ENCODE measurements around the gene CEACAM8.
"Not testable (repeated sequence)": the region's sequence is repeated elsewhere in the genome, so short reads cannot be mapped to it uniquely, and the experiment has no call there.

Gene CEACAM8

GRCh38 chr19:42571116-42571515 is 23.6 kb downstream of the CEACAM8 start:
- no peak for DNase-seq

GRCh38 chr19:42569193-42569592 is 25.5 kb downstream of the CEACAM8 start:
- DNase-seq = no peak

DNA sequence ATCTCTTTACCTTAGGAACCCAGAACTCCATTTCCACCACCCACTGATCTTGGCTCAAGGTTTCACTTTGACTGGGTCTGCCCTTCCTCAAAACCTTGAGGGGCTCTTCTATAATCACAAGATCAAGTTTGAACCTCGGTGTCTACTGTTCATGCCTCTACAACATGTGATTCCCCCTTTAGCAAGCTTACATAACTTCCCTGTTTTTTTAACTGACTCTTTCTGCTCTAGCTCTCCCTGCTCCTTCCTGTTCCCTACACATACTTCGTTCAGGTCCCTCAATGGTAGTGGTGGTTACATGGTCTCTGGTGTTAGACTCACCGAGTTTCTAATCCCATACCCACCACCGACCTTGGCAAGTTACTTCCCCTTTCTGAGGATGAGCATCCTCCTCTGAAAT is 26.7 kb downstream of the CEACAM8 start:
- DNase-seq = no peak

DNA sequence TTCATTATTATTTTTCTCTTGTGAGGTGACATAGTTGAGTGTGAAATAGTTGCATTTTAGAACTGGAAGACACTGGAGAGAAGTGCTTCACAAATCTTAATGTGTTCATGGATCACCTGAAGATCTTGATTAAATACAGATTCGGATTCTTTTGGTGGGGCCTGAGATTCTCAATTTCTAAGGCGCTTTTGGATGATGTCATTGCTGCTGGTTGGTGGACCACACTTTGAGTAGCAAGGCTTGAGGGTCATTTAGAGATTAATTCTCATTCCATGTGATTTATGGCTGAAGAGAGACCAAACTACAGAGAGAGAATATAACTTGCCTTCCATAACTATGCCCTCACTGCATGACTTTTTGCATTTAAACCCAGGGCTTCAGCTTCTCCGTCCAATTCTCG is 27.2 kb downstream of the CEACAM8 start:
- DNase-seq = no peak

DNA sequence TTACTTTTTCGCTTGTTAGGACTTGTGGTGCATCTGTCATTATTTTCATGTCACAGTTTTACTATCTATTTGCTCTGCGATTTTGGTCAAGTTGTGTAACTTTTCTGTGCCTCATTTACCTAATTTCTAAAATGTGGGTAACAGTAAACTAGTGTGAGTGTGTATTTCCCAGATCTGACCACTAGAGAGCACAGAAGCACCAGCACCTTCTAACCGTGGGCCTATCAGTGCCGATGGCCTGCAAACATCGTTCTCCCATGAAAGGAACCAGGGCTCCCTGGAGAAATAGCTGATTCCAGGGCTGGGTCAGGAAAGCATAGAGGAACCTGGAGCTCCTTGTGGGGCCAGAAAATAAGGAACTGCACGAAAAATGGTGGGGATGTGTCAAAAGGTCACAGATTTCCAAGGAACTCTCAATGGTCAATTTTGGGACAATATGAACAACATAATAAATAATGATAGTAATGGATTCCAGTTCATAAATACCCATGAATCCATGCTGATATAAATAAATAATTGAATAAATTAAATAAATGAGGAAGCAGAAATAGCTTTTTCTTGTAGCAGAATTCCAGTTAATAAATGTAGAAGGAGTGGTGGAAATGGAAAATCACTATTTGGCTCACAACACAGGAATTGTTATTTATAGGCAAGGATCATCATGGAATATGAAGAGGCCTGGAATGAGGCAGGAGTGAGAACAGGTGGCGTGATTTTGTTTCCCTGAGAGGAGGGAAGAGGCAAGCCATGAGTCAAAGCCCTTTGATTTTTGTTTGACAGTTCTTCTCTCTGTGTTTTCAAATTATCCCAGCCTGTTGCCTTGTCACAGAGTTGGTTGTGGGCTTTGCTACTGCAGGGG is 31.1 kb downstream of the CEACAM8 start:
- peak; percentile 52 for DNase-seq

DNA sequence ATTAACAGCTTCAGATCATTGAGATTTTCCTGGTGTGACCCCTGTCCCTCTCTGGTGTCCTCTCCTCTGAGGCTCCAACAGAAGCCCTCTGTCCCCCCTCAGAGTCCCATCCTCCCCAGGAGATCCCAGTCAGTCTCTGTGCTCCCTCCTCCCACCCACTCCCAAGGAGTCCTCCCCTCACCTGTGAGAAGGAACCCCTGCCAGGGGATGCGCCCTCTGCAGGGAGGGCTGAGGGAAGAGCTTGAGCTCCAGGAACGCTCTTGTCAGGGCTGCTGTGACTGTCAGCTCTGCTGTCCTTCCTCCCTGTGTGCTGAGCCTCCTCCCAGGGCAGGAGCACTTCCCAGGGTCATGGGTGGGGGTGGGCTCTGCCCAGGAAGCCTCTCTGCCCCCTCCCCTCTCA is 33.2 kb downstream of the CEACAM8 start:
- DNase-seq = no peak

GRCh38 chr19:42560731-42561130 is 34.0 kb downstream of the CEACAM8 start:
- no peak for DNase-seq

- DNase-seq = no peak
Measured at GRCh38 chr19:42558450-42559150, 36.1 kb downstream of the CEACAM8 start.

DNA sequence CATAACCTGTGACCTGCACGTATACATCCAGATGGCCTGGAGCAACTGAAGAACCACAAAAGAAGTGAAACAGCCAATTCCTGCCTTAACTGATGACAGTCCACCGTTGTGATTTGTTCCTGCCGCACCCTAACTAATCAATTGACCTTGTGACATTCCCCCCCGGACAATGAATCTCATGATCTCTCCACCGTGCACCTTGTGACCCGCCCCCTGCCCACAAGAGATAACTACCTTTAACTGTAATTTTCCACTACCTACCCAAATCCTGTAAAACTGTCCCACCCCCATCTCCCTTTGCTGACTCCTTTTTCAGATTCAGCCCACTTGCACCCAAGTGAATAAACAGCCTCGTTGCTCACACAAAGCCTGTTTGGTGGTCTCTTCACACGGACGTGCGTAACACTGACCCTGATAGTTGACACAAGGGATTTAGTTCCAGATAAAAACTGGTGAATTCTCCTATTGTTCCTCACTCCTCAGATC is 37.3 kb downstream of the CEACAM8 start:
- not testable (repeated sequence) for DNase-seq

DNA sequence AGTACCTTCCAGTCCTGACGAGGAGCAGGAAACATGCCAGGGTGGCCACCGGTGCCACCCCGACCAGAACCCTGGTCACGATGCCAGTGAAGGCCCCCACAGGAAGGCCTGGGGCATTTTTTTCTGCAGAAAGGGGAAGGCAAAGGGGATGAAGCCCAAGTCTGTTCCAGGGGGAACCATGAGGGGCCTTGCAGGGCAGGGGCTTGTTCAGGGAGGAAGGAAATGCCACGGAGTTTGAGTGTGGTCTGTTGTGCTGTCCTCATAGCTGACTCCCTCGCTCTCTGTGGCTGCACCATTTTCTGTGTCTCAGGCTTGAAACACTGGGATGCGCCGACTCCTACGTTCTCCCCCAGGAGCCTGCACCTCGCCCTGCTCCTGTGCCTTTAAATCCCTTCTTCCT is 38.9 kb downstream of the CEACAM8 start:
- no peak for DNase-seq

GRCh38 chr19:42555317-42555716 is 39.4 kb downstream of the CEACAM8 start:
- DNase-seq = no peak

GRCh38 chr19:42554046-42554575 is 40.6 kb downstream of the CEACAM8 start:
- DNase-seq = no peak

DNA sequence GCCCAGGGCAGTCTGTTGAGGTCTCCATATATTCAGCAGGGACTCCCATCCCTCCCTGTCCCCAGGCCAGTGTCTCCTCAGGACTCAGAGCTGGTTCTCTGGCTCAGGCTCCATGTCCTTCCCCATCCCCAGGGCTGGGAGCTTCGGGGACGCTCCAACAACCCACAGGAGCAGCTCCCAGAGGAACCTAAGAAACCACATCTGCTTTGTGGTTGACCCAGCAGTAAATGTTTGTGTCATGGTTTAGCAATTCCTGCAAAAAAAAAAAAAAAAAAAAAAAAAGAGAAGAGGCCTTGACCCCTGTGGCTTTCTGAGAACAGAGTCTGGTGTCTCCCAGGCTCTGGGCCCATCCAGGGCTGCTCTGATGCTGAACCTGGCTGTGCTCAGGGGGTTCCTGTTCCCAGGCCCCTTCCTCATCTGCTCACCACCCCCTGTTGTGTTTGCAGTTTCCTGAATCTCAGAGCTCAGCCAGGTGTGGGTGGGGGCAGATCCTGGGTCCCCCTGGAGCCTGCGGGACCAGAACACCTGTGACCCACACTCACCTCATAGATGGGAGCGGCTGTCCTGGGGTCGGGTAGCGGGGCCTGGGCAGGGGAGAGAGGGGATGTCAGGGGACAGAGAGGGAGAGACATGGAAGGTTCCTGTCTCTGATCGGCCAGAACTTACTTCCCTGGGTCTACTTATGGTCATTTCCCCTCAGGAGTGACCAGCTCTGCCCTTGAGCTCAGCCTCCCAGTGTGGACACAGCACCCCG is 41.3 kb downstream of the CEACAM8 start:
- no peak for DNase-seq

DNA sequence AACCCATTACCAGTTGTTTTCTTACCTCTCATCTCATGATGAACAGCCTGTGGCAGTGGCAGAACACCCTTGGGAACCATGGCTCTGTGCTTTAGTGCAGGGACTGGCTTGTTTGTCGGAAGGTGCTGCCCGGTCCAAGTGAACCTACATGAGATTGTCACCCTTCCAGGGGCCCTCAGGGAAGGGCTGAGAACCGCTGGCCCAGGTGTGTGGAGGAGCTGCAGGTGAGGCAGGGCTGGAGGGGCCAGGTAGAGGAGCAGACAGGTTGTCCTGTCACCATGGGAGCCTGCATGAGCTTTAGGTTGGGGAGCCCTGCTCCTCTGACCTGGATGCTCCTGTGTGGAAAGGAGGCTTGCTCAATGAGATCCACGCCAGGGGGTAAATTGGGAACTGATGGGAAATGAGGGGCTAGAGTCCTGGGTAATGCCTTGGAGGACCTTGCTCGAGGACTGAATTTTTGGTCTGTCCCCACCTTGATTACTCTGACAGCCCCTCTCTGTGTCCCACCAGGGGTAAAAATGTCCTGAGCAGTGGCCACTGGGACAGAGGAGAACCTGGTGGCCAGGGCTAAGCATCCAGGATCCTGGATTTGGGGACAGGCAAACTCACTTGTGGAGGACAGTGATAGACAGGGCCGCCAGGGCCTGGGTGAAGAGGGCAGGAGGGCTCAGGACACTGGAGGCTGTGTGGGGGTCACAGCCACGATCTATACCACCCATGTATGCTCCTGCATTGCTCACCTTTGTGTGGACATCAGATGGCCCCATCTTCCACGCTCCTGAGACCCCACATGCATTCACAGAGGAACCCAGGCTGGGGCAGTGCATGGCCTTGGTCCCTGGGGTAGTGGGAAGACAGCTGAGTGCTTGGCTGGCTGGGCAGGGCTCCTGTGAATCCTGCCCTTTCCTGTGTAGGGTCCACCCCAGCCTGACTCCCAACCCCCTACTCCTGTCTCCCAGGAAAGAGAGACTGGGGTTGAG is 42.3 kb downstream of the CEACAM8 start:
- DNase-seq = no peak

DNA sequence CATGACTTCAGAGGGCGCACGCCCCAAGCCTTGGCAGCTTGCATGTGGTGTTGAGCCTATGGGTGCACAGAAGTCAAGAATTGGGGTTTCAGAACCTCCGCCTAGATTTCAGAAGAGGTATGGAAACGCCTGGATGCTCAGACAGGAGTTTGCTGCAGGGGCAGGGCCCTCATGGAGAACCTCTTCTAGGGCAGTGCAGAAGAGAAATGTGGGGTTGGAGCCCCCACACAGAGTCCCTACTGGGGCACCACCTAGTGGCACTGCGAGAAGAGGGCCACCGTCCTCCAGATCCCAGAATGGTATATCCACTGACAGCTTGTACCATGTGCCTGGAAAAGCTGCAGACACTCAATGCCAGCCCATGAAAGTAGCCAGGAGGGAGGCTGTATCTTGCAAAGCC is 44.2 kb downstream of the CEACAM8 start:
- DNase-seq = not testable (repeated sequence)

- not testable (repeated sequence) for DNase-seq
Measured at GRCh38 chr19:42549067-42549466, 45.7 kb downstream of the CEACAM8 start.

GRCh38 chr19:42548552-42548951 is 46.2 kb downstream of the CEACAM8 start:
- DNase-seq = no peak

- no peak for DNase-seq
Measured at GRCh38 chr19:42547929-42548328, 46.8 kb downstream of the CEACAM8 start.

- no peak for DNase-seq
Measured at GRCh38 chr19:42546831-42547500, 47.8 kb downstream of the CEACAM8 start.

DNA sequence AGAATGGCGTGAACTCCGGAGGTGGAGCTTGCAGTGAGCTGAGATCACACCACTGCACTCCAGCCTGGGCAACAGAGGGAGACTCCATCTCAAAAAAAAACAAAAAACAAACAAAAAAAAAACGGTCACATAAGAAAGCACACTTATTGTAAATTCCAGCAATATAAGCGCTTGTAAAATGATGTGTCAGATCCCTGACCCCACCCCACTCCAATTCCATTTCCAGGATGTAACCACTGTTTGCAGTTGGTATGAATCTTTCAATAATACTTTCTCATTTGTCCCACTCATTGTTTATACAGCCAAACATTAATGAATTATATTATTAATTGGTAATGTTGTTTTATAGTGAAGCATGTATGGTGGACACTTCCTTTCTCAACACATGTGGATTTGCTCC is 50.6 kb downstream of the CEACAM8 start:
- DNase-seq = no peak

DNA sequence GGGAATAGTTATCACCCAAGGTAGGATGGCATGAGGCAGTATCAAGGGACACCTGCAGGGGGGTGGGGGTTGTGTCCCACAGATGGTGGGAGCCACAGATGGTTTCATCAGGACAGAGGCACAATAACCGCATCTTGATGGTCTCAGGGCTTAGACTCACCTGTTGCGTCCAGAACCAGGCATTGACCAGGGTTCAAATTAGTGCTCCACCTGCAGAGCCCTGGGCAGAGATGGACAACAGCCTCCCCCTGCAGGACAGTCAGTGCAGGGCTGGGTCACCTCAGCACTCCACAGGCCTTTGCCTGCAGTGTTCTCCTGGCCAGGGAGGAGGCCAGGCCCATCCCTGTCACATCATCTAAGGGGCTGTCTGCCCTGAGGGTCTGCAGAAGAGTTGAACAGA is 51.9 kb downstream of the CEACAM8 start:
- DNase-seq = no peak

All from NCI-H2171 treated with DMSO at 0.1 percent for 48 hours (cell line).